K562 (cell line): ENCODE data around the gene LIF. TPM values are rescaled to one million over a fixed set of nuclear protein-coding genes. Genes with fewer than 3 reads are reported as not detected.

Source experiments
- BRF2 ChIP-seq: IDR thresholded peaks from 3 replicates; pipeline ENCODE4 v1.6.1; 2011; ENCODE audit warnings: borderline replicate concordance, mild to moderate bottlenecking; ENCODE audit not compliant: insufficient read length, insufficient read depth
- CHAMP1 ChIP-seq: fragments of 450-650 bp; IDR thresholded peaks from 2 replicates; pipeline ENCODE4 v1.6.1; 2016; ENCODE audit warnings: mild to moderate bottlenecking
- CTCF ChIP-seq, 3 experiments: IDR thresholded peaks in 2 of 3; conservative IDR thresholded peaks in 1 of 3; 2 replicates each; pipeline ENCODE4 v1.5.1; 2011 to 2012; ENCODE audit warnings: low read length in 3 of 3, mild to moderate bottlenecking in 3 of 3, control low read depth in 2 of 3, improper control_type of control experiment in 1 of 3, inconsistent platforms in 1 of 3, low read depth in 1 of 3, mixed read lengths in 1 of 3, moderate library complexity in 1 of 3; ENCODE audit not compliant: insufficient read depth in 2 of 3
- DACH1 ChIP-seq: fragments of 450-650 bp; IDR thresholded peaks from 2 replicates; pipeline ENCODE4 v1.6.1; 2018; ENCODE audit not compliant: partially characterized antibody
- DPF2 ChIP-seq: fragments of 450-650 bp; IDR thresholded peaks from 2 replicates; pipeline ENCODE4 v1.6.1; 2016
- GABPB1 ChIP-seq: sonication (generic); formaldehyde crosslinking; IDR thresholded peaks from 2 replicates; pipeline ENCODE4 v1.8.0; 2022; ENCODE audit warnings: mild to moderate bottlenecking, missing genetic modification reagents
- LEF1 ChIP-seq: fragments of 450-650 bp; IDR thresholded peaks from 2 replicates; pipeline ENCODE4 v1.6.1; 2016; ENCODE audit warnings: mild to moderate bottlenecking
- MTA2 ChIP-seq: fragments of 450-650 bp; IDR thresholded peaks from 2 replicates; pipeline ENCODE4 v1.6.1; 2016; ENCODE audit warnings: low read depth
- NCOA2 ChIP-seq, 2 experiments: fragments of 450-650 bp; IDR thresholded peaks; 2 replicates each; pipeline ENCODE4 v1.6.1; 2018; ENCODE audit warnings: mild to moderate bottlenecking in 2 of 2, moderate library complexity in 1 of 2; ENCODE audit not compliant: partially characterized antibody in 2 of 2
- NR0B1 ChIP-seq: fragments of 450-650 bp; IDR thresholded peaks from one replicate; pipeline ENCODE4 v1.6.1; 2018; ENCODE audit warnings: mild to moderate bottlenecking, moderate library complexity; ENCODE audit not compliant: partially characterized antibody
- PBX2 ChIP-seq, 2 experiments: IDR thresholded peaks in 1 of 2; conservative IDR thresholded peaks in 1 of 2; 2 replicates each; pipeline ENCODE4 v1.6.1; 2016; ENCODE audit warnings: low read depth in 2 of 2, mild to moderate bottlenecking in 1 of 2, missing compliant biosample characterization in 1 of 2, missing genetic modification characterization in 1 of 2, moderate library complexity in 1 of 2
- PHF8 ChIP-seq: fragments of 200-600 bp; sonication (generic); IDR thresholded peaks from 2 replicates; pipeline ENCODE4 v1.6.1; 2012; ENCODE audit warnings: mixed run types, mild to moderate bottlenecking, inconsistent platforms, low read length, moderate library complexity, borderline replicate concordance
- PPARD ChIP-seq: fragments of 250-450 bp; sonication (Bioruptor Pico); IDR thresholded peaks from 2 replicates; pipeline ENCODE4 v1.8.0; 2022; ENCODE audit warnings: inconsistent platforms, mild to moderate bottlenecking, moderate library complexity
- SMAD1 ChIP-seq: fragments of 150-350 bp; IDR thresholded peaks from 2 replicates; pipeline ENCODE4 v1.6.1; 2014; ENCODE audit warnings: low read length, low read depth; ENCODE audit not compliant: partially characterized antibody
- SMARCA4 ChIP-seq: fragments of 450-650 bp; IDR thresholded peaks from 2 replicates; pipeline ENCODE4 v1.6.1; 2016
- SPI1 ChIP-seq: IDR thresholded peaks from 2 replicates; pipeline ENCODE4 v1.6.1; 2011; ENCODE audit warnings: low read depth, low read length, control low read depth, borderline replicate concordance
- STAT5B ChIP-seq: fragments of 250-450 bp; sonication (Bioruptor Pico); IDR thresholded peaks from 2 replicates; pipeline ENCODE4 v1.8.0; 2021; ENCODE audit warnings: mild to moderate bottlenecking, inconsistent platforms
- TAL1 ChIP-seq: fragments of 450-650 bp; IDR thresholded peaks from 2 replicates; pipeline ENCODE4 v1.6.1; 2016; ENCODE audit warnings: mild to moderate bottlenecking
- TCFL5 ChIP-seq: fragments of 250-450 bp; sonication (Bioruptor Pico); conservative IDR thresholded peaks from 2 replicates; pipeline ENCODE4 v1.6.1; 2021; ENCODE audit warnings: mild to moderate bottlenecking, moderate library complexity, matching md5 sums
- ZNF77 ChIP-seq: fragments of 250-450 bp; sonication (Bioruptor Pico); IDR thresholded peaks from 2 replicates; pipeline ENCODE4 v1.5.0; 2020
- ZNF830 ChIP-seq: fragments of 250-450 bp; sonication (Bioruptor Pico); IDR thresholded peaks from 2 replicates; pipeline ENCODE4 v1.5.0; 2021; ENCODE audit warnings: mild to moderate bottlenecking
- polyA plus RNA-seq, 8 experiments: library from polyadenylated mRNA; depleted of rRNA in 4 of 8; stranded (reverse) in 5 of 8; unstranded in 3 of 8; fragments of >200 nt; fragmentation: Nextera tagmentation in 2 of 8; fragmentation: Illumina TruSeq in 1 of 8; extraction: Ambion mirVana in 2 of 8; extraction: Trizol in 1 of 8; gene quantifications; 2 replicates each; pipeline versions ENCODE4 v1.2.1 to v1.2.3, GENCODE V29; 2011 to 2014; ENCODE audit warnings: inconsistent platforms in 1 of 8, missing spikeins in 1 of 8
- total RNA-seq, 7 experiments: library from RNA; depleted of rRNA in 6 of 7; stranded (reverse); fragments of >200 nt in 6 of 7; fragmentation: Illumina TruSeq in 2 of 7; extraction: Trizol in 2 of 7; gene quantifications; 2 replicates each; pipeline versions ENCODE4 v1.2.1 to v1.2.3, GENCODE V29; 2011 to 2021; ENCODE audit warnings: low replicate concordance in 1 of 7

Gene LIF
- total and polyA plus RNA-seq, 9 of the 15 experiments (the other 6 are each of a cell fraction or from before 2014, with no cell fraction given) = 0.05 to 0.39 (median 0.18) TPM; not detected in 3

GRCh38 chr22:30216710-30217109 lies 29.8 kb downstream of the LIF start (continued):
- TF ChIP-seq CHAMP1 (peak; percentile 75), NCOA2 (IDR thresholded peaks at IDR 0.05; ENCODE audit: partially characterized antibody in 2 of 2) (no peak), TCFL5 (CRISPR knock-in tag) (peak; percentile 56; the same call in 1 of the 2 replicates), STAT5B (CRISPR knock-in tag) (no peak), TAL1 (peak; percentile 99), DPF2 (peak; percentile 97), PBX2 (CRISPR knock-in tag; IDR thresholded peaks at IDR 0.05; ENCODE audit: low read depth) (no peak), PBX2 (tag; conservative IDR thresholded peaks at IDR 0.05; ENCODE audit: low read depth) (no peak), BRF2 (no peak), SMARCA4 (peak; percentile 96), MTA2 (peak; percentile 97), PPARD (CRISPR knock-in tag) (no peak), LEF1 (peak; percentile 88), SPI1 (no peak), CTCF (IDR thresholded peaks at IDR 0.05 in 2 of 3, conservative IDR thresholded peaks at IDR 0.05 in 1 of 3; ENCODE audit: insufficient read depth in 2 of 3, low read depth in 1 of 3, low read length in 3 of 3) (no peak), PHF8 (no peak), GABPB1 (no peak), DACH1 (no peak), ZNF830 (no peak), ZNF77 (CRISPR knock-in tag) (no peak), NR0B1 (no peak), SMAD1 (peak; percentile 59)
